A549 treated with GW870086 at 1 μM for 4 hours (cell line): ENCODE results near the gene ZNF791. TPM values are rescaled to one million over a fixed set of nuclear protein-coding genes. Genes with fewer than 3 reads are reported as not detected.

Source experiments
- total RNA-seq: library from RNA; stranded (reverse); fragments of 200-300 nt; extraction: Qiagen RNA extraction; gene quantifications from 5 replicates; pipeline ENCODE4 v1.2.3, GENCODE V29; 2022; ENCODE audit warnings: low read depth

ZNF791 gene
- total RNA-seq, result 3.3 to 6.1 TPM (median 5.5 TPM) in 5 replicates

DNA sequence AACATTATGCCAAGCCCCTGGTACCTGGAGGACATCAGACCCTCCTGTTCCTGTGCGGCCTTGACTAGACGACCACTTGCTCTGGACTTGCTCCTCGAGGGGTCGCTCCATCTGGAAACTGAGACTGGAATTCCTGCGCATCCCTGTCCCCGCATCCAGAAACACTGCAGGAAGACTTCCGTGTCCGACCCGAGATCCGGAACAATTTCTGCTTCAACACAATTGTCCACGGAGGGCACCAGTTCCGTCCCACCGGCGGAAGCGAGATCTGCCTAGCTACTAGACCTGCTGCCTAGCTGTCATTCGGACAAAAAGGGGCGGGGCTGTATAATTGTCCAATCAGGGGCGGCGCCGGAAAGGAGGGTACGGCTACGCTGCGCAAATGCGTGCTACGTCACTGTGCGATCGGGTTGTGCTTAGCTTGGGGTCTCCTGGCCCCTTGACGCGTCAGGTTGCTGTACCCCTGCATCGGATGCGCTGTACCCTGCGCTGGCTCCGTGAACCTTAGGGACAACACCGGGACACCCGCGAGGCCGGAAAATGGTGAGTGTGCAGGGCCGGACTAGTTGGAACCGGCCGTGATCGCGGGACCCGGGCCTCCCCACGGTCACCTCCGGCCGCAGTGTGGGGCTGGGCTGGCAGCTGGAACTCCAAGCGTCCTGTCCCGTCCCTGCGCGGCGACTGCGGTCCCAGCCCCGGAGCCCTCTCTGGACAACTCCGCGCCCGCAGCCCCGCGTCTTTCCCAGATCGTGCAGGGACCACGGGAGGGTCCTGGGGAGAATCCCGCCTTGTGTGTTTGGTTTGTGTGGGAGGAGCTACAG, at the start of gene ZNF791, which contains the start of gene ZNF490:
Gene ZNF791 (plus strand): TSS at position 381 of the 821 bp plus-strand sequence. CDS start 160 bp downstream, at position 541.
Gene ZNF490 (minus strand): TSS at position 274 of the 821 bp plus-strand sequence. CDS start 133 bp downstream, at position 141.

DNA sequence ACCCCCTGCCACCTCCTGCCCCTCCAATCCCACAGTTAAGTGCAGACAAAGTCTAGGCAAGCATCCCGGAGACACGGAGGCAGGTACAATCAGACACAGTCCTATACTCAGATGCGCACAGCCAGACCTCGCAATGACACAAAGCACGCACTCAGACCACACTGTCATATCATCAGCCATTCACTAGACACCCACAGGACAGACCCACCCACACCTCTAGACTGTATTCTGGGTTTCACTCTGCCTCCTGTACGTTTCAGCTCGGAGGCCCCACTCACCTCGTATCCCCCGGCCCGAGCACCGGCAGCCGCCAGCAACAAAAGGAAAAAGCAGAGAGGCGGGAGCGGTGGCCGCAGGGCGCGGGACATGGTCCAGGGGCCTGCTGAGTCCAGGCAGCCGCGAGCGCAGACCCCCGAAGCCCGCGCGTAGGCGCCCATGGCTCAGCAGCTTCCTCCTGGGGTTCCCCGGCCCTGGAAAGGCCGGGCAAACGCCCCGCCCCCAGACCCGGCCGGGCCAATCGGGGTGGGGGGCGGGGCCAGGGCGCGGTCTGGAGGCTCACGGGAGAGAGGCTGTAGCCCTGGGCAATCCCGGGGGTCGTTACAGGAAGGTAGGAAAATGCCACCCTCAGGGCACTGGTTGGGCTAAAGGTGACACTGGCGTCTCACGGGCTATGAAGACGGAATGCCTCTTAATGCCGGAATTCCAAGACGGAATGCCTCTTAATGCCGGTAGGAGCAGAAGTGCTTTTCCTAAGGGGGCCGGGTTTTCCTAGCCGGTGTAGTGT, 55.7 kb downstream of the ZNF791 start, which contains the start of the genes MAN2B1 and WDR83:
Gene MAN2B1 (minus strand): TSS at position 478 of the 784 bp plus-strand sequence. CDS start 41 bp downstream, at position 437.
Gene WDR83 (plus strand): TSS at position 543 of the 784 bp plus-strand sequence. CDS start 2,984 bp downstream, outside the sequence.

GRCh38 chr19:12681074-12681987, 70.6 kb downstream of the ZNF791 start, which contains the start of gene DHPS:
Gene DHPS (minus strand): TSS chr19:12681880. CDS start chr19:12681766, 114 bp downstream.

Other genes with a start within 250 kb of the ZNF791 start
- gene ZNF442, start 245.2 kb upstream of the ZNF791 start, total RNA-seq, result not detected in 5 replicates
- 1.3 to 2.1 TPM (median 1.7 TPM) in 5 replicates for gene ZNF799, start 209.6 kb upstream of the ZNF791 start, total RNA-seq
- gene ZNF443, start 169.9 kb upstream of the ZNF791 start, total RNA-seq, result 0.91 to 1.3 TPM (median 1.0 TPM) in 5 replicates
- 0.40 TPM in 1 of 5 replicates, not detected in the others for gene ZNF709, start 126.1 kb upstream of the ZNF791 start, total RNA-seq
- 1.1 to 2.9 TPM (median 2.0 TPM) in 5 replicates for gene ZNF564, start 59.4 kb upstream of the ZNF791 start, total RNA-seq
- gene ZNF490, start 107 bp upstream of the ZNF791 start, total RNA-seq, result 0.62 to 1.3 TPM (median 0.79 TPM) in 4 of 5 replicates, not detected in the other
- gene MAN2B1, start 55.8 kb downstream of the ZNF791 start, total RNA-seq, result 16.3 to 23.1 TPM (median 20.7 TPM) in 5 replicates
- gene WDR83, start 55.9 kb downstream of the ZNF791 start, total RNA-seq, result 8.1 to 11.1 TPM (median 10.0 TPM) in 5 replicates
- gene DHPS, start 71.0 kb downstream of the ZNF791 start, total RNA-seq, result 41.0 to 49.8 TPM (median 46.5 TPM) in 5 replicates
- not detected in 5 replicates for gene GNG14, start 77.1 kb downstream of the ZNF791 start, total RNA-seq
- 9.5 to 13.2 TPM (median 12.2 TPM) in 5 replicates for gene FBXW9, start 85.7 kb downstream of the ZNF791 start, total RNA-seq
- 25.3 to 34.1 TPM (median 31.2 TPM) in 5 replicates for gene TNPO2, start 113.0 kb downstream of the ZNF791 start, total RNA-seq
- gene TRIR, start 123.8 kb downstream of the ZNF791 start, total RNA-seq, result 169 to 203 TPM (median 185 TPM) in 5 replicates
- 69.5 to 100 TPM (median 92.3 TPM) in 5 replicates for gene GET3, start 126.6 kb downstream of the ZNF791 start, total RNA-seq
- gene BEST2, start 140.9 kb downstream of the ZNF791 start, total RNA-seq, result 0.10 to 0.26 TPM (median 0.22 TPM) in 5 replicates
- gene HOOK2, start 164.6 kb downstream of the ZNF791 start, total RNA-seq, result 9.9 to 11.6 TPM (median 10.9 TPM) in 5 replicates
- 121 to 193 TPM (median 166 TPM) in 5 replicates for gene JUNB, start 180.6 kb downstream of the ZNF791 start, total RNA-seq
- gene PRDX2, start 190.9 kb downstream of the ZNF791 start, total RNA-seq, result 0.40 to 1.1 TPM (median 0.49 TPM) in 5 replicates
- gene THSD8, start 191.1 kb downstream of the ZNF791 start, total RNA-seq, result 7.3 to 16.4 TPM (median 14.3 TPM) in 4 of 5 replicates, not detected in the other
- gene RNASEH2A, start 195.7 kb downstream of the ZNF791 start, total RNA-seq, result 34.0 to 49.5 TPM (median 45.5 TPM) in 5 replicates
- 0.15 to 0.56 TPM (median 0.38 TPM) in 4 of 5 replicates, not detected in the other for gene RTBDN, start 223.7 kb downstream of the ZNF791 start, total RNA-seq
- gene MAST1, start 227.6 kb downstream of the ZNF791 start, total RNA-seq, result 0.89 to 3.0 TPM (median 2.4 TPM) in 5 replicates